ENCODE results near the gene RAE1.

DNA sequence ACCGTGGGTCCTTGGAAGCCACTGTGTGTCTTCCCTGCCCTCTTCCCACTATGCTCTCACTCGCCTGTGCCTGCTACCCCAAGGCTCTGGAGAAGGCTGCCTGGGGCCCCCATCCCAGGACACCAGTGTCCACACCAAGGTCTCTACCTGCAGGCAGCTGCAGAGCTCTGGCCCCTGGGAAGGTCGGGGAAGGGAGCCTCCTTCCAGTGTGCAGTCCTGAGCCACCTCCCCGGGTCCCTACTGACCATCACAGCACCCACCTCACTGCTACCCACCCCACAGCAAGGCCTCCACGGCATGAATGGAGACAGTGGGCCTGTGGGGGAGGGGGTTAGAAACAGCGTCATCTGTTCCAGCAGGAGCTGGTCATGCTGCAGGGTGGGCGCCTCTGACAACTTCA lies 75.8 kb downstream of the RAE1 start:
- no peak for TF ChIP-seq TEAD4 (IDR thresholded peaks at IDR 0.05)
- TF ChIP-seq, protein P1, sequence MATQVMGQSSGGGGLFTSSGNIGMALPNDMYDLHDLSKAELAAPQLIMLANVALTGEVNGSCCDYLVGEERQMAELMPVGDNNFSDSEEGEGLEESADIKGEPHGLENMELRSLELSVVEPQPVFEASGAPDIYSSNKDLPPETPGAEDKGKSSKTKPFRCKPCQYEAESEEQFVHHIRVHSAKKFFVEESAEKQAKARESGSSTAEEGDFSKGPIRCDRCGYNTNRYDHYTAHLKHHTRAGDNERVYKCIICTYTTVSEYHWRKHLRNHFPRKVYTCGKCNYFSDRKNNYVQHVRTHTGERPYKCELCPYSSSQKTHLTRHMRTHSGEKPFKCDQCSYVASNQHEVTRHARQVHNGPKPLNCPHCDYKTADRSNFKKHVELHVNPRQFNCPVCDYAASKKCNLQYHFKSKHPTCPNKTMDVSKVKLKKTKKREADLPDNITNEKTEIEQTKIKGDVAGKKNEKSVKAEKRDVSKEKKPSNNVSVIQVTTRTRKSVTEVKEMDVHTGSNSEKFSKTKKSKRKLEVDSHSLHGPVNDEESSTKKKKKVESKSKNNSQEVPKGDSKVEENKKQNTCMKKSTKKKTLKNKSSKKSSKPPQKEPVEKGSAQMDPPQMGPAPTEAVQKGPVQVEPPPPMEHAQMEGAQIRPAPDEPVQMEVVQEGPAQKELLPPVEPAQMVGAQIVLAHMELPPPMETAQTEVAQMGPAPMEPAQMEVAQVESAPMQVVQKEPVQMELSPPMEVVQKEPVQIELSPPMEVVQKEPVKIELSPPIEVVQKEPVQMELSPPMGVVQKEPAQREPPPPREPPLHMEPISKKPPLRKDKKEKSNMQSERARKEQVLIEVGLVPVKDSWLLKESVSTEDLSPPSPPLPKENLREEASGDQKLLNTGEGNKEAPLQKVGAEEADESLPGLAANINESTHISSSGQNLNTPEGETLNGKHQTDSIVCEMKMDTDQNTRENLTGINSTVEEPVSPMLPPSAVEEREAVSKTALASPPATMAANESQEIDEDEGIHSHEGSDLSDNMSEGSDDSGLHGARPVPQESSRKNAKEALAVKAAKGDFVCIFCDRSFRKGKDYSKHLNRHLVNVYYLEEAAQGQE (IDR thresholded peaks at IDR 0.05; ENCODE audit: low read depth), result no peak
- TF ChIP-seq ZBTB7A (IDR thresholded peaks at IDR 0.05; ENCODE audit: low read depth), result no peak
- TF ChIP-seq CREB1 (IDR thresholded peaks at IDR 0.05; ENCODE audit: low read depth), result no peak
- no peak for TF ChIP-seq EP300 (IDR thresholded peaks at IDR 0.05; ENCODE audit: borderline replicate concordance)
- no peak for TF ChIP-seq EGR1 (IDR thresholded peaks at IDR 0.05)
- no peak for TF ChIP-seq TAF1 (IDR thresholded peaks at IDR 0.05; ENCODE audit: low read depth)
- no peak for TF ChIP-seq NFIC (IDR thresholded peaks at IDR 0.05)
- TF ChIP-seq, protein P2, sequence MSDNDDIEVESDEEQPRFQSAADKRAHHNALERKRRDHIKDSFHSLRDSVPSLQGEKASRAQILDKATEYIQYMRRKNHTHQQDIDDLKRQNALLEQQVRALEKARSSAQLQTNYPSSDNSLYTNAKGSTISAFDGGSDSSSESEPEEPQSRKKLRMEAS (IDR thresholded peaks at IDR 0.05), result no peak
- no peak for TF ChIP-seq YY1 (IDR thresholded peaks at IDR 0.05; ENCODE audit: low read depth)
- no peak for TF ChIP-seq RAD21 (IDR thresholded peaks at IDR 0.05; ENCODE audit: low read depth)
- no peak for TF ChIP-seq FOXM1 (IDR thresholded peaks at IDR 0.05; ENCODE audit: borderline replicate concordance, low read depth)
